Nephron (organoid): ENCODE measurements around the gene NAA60.

Experiments
- H3K27ac Mint-ChIP-seq, 3 experiments: 2 replicates each; pipeline ENCODE4 v1.8.0; 2020; ENCODE audit warnings: mixed read lengths in 3 of 3, mild to moderate bottlenecking in 2 of 3, moderate library complexity in 1 of 3
- H3K27me3 Mint-ChIP-seq: 2 replicates; pipeline ENCODE4 v1.8.0; 2021; ENCODE audit warnings: low read depth, mild to moderate bottlenecking, moderate library complexity, mixed read lengths
- H3K36me3 Mint-ChIP-seq: 2 replicates; pipeline ENCODE4 v1.8.0; 2020; ENCODE audit warnings: low read depth, mixed read lengths
- H3K4me1 Mint-ChIP-seq: 2 replicates; pipeline ENCODE4 v1.8.0; 2020; ENCODE audit warnings: mixed read lengths
- H3K4me3 Mint-ChIP-seq, 3 experiments: 2 replicates each; pipeline ENCODE4 v1.8.0; 2020; ENCODE audit warnings: mild to moderate bottlenecking in 3 of 3, mixed read lengths in 3 of 3, moderate library complexity in 2 of 3
- H3K9me3 Mint-ChIP-seq: 2 replicates; pipeline ENCODE4 v1.8.0; 2020; ENCODE audit warnings: mixed read lengths
- TF ChIP-seq, protein P1 (sequence below), 3 experiments: fragments of 200-600 bp; sonication (generic); IDR thresholded peaks; one replicate each; pipeline ENCODE4 v1.5.0; 2021; ENCODE audit warnings: antibody characterized with exemption in 3 of 3; ENCODE audit not compliant: unreplicated experiment in 3 of 3

Gene NAA60

GRCh38 chr16:3530371-3530914 lies 87.0 kb downstream of the NAA60 start:
- Mint-ChIP-seq H3K27ac (no peak overlapping the region), H3K4me3 (no peak overlapping the region), H3K4me1 (peaks cover 15% of the 10 kb centered on the region), H3K27me3 (no peaks in the 10 kb centered on the region), H3K9me3 (no peaks in the 10 kb centered on the region), H3K36me3 (peaks cover 88% of the 10 kb centered on the region)
- TF ChIP-seq, protein P1, sequence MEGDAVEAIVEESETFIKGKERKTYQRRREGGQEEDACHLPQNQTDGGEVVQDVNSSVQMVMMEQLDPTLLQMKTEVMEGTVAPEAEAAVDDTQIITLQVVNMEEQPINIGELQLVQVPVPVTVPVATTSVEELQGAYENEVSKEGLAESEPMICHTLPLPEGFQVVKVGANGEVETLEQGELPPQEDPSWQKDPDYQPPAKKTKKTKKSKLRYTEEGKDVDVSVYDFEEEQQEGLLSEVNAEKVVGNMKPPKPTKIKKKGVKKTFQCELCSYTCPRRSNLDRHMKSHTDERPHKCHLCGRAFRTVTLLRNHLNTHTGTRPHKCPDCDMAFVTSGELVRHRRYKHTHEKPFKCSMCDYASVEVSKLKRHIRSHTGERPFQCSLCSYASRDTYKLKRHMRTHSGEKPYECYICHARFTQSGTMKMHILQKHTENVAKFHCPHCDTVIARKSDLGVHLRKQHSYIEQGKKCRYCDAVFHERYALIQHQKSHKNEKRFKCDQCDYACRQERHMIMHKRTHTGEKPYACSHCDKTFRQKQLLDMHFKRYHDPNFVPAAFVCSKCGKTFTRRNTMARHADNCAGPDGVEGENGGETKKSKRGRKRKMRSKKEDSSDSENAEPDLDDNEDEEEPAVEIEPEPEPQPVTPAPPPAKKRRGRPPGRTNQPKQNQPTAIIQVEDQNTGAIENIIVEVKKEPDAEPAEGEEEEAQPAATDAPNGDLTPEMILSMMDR (IDR thresholded peaks at IDR 0.05; ENCODE audit: unreplicated experiment in 3 of 3) = no peak

DNA sequence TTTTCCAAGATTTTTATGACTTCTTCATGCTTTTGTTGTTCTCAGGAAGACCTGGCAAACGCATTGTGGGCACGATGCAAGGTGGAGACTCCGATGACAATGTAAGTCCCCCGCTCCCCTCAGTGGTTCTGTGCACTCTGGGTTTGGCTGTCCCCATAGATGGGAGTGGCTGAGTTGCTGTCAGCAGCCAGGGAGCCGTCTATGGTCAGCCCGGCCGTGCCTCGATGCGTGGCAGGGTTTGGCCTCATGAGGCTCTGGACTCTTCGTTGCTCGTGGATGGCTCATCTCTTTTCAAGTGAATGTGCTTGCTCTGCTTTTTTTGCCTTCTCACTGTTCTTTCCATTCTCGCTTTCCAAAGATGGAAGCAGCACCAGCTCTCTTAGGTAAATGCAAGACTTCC lies 89.3 kb downstream of the NAA60 start:
- TF ChIP-seq, protein P1 (IDR thresholded peaks at IDR 0.05; ENCODE audit: unreplicated experiment in 3 of 3) = no peak
- no peak overlapping the region for H3K27ac Mint-ChIP-seq
- H3K36me3 Mint-ChIP-seq = peaks cover 81% of the 10 kb centered on the region

DNA sequence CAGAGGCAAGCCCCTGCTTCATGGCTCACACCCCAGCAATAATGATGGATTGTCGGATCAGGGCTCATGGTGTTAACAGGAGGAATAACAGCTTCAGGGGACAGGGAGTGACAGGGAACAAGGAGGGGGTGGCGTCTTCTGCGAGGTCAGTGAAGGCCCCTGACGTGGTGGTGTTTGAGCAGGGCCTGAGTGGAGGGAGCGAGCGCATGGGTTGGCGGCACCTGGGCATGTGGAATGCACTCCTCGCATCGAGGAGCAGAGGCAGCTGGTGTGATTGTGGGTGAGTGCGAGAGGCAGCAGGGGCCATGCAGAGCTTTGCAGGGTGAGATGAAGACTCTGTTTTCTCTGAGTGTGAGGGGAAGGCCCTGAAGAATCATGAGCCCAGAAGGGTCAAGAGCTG lies 90.6 kb downstream of the NAA60 start:
- Mint-ChIP-seq H3K27ac (peak overlapping the region; percentile 31 to 70 (median 65)), H3K36me3 (peaks cover 67% of the 10 kb centered on the region), H3K4me3 (no peak overlapping the region), H3K27me3 (no peaks in the 10 kb centered on the region), H3K9me3 (no peaks in the 10 kb centered on the region), H3K4me1 (peaks cover 34% of the 10 kb centered on the region)
- TF ChIP-seq, protein P1 (IDR thresholded peaks at IDR 0.05; ENCODE audit: unreplicated experiment in 3 of 3) = no peak

More for the DNA sequence above, 89.3 kb downstream of the NAA60 start:
- no peaks in the 10 kb centered on the region for H3K9me3 Mint-ChIP-seq
- no peak overlapping the region for H3K4me3 Mint-ChIP-seq
- H3K4me1 Mint-ChIP-seq = peaks cover 32% of the 10 kb centered on the region
- no peaks in the 10 kb centered on the region for H3K27me3 Mint-ChIP-seq

GRCh38 chr16:3536271-3536731 lies 92.8 kb downstream of the NAA60 start:
- H3K27ac Mint-ChIP-seq = peak overlapping the region; percentile 36 to 82 (median 82)
- peaks cover 41% of the 10 kb centered on the region for H3K4me1 Mint-ChIP-seq
- peaks cover 63% of the 10 kb centered on the region for H3K36me3 Mint-ChIP-seq
- no peaks in the 10 kb centered on the region for H3K27me3 Mint-ChIP-seq
- H3K9me3 Mint-ChIP-seq = no peaks in the 10 kb centered on the region
- TF ChIP-seq, protein P1 (IDR thresholded peaks at IDR 0.05; ENCODE audit: unreplicated experiment in 3 of 3) = no peak
- no peak overlapping the region for H3K4me3 Mint-ChIP-seq
